GM12878 (cell line): Measurements from ENCODE around the gene GNLY. TPM values are rescaled to one million over a fixed set of nuclear protein-coding genes. Genes with fewer than 3 reads are reported as not detected.
A peak's percentile ranks its signal among the peaks of the same experiment; 100 is the strongest.

Experiments used
- ATF7 ChIP-seq: fragments of 450-650 bp; IDR thresholded peaks from 2 replicates; pipeline ENCODE4 v1.6.1; 2016; ENCODE audit warnings: low read depth, mild to moderate bottlenecking
- CBX5 ChIP-seq: sonication (generic); IDR thresholded peaks from 2 replicates; pipeline ENCODE4 v1.6.1; 2016; ENCODE audit warnings: low read depth, moderate library complexity, mild to moderate bottlenecking, inconsistent platforms
- CREM ChIP-seq: IDR thresholded peaks from 2 replicates; pipeline ENCODE4 v1.6.1; 2014; ENCODE audit warnings: antibody characterized with exemption, low read depth
- ESRRA ChIP-seq: IDR thresholded peaks from 2 replicates; pipeline ENCODE4 v1.6.1; 2012; ENCODE audit warnings: mild to moderate bottlenecking, low read length, improper control_type of control experiment
- ETV6 ChIP-seq, 2 experiments: fragments of 450-650 bp in 1 of 2; IDR thresholded peaks in 1 of 2; conservative IDR thresholded peaks in 1 of 2; 2 replicates each; pipeline ENCODE4 v1.6.1; 2014; ENCODE audit warnings: antibody characterized with exemption in 1 of 2, borderline replicate concordance in 1 of 2, low read depth in 1 of 2, mild to moderate bottlenecking in 1 of 2, moderate library complexity in 1 of 2
- FOS ChIP-seq: IDR thresholded peaks from 3 replicates; pipeline ENCODE4 v1.6.1; 2011; ENCODE audit warnings: borderline replicate concordance; ENCODE audit not compliant: insufficient read length; ENCODE audit errors: extremely low read depth
- HDAC6 ChIP-seq: fragments of 200-600 bp; sonication (generic); IDR thresholded peaks from one replicate; pipeline ENCODE4 v1.8.0; 2017; ENCODE audit warnings: antibody characterized with exemption; ENCODE audit not compliant: unreplicated experiment
- IRF4 ChIP-seq: IDR thresholded peaks from 2 replicates; pipeline ENCODE4 v1.6.1; 2011; ENCODE audit warnings: low read depth, low read length
- MEF2A ChIP-seq: IDR thresholded peaks from 2 replicates; pipeline ENCODE4 v1.6.1; 2011; ENCODE audit warnings: low read depth, mild to moderate bottlenecking, low read length, moderate library complexity; ENCODE audit not compliant: insufficient read depth
- MEF2B ChIP-seq: fragments of 450-650 bp; IDR thresholded peaks from 2 replicates; pipeline ENCODE4 v1.6.1; 2018; ENCODE audit warnings: mild to moderate bottlenecking, moderate library complexity; ENCODE audit not compliant: partially characterized antibody, poor library complexity, severe bottlenecking
- MYB ChIP-seq: fragments of 150-350 bp; IDR thresholded peaks from 2 replicates; pipeline ENCODE4 v1.6.1; 2014; ENCODE audit warnings: mild to moderate bottlenecking, low read depth, low read length, borderline replicate concordance
- NFXL1 ChIP-seq: fragments of 450-650 bp; IDR thresholded peaks from 2 replicates; pipeline ENCODE4 v1.6.1; 2017; ENCODE audit warnings: antibody characterized with exemption, mild to moderate bottlenecking, borderline replicate concordance
- POLR2AphosphoS2 ChIP-seq: IDR thresholded peaks from 2 replicates; pipeline ENCODE4 v1.6.1; 2011; ENCODE audit warnings: low read depth, mild to moderate bottlenecking, low read length, improper control_type of control experiment, moderate library complexity
- POU2F2 ChIP-seq: IDR thresholded peaks from 3 replicates; pipeline ENCODE4 v1.6.1; 2011; ENCODE audit warnings: low read depth, mild to moderate bottlenecking, low read length, borderline replicate concordance
- SPI1 ChIP-seq: IDR thresholded peaks from 2 replicates; pipeline ENCODE4 v1.6.1; 2011; ENCODE audit warnings: low read depth, mild to moderate bottlenecking, low read length, moderate library complexity, borderline replicate concordance; ENCODE audit not compliant: insufficient read depth
- polyA plus RNA-seq, 11 experiments: library from polyadenylated mRNA; depleted of rRNA in 4 of 11; unstranded in 6 of 11; stranded (reverse) in 5 of 11; fragments of >200 nt; fragmentation: Nextera tagmentation in 4 of 11; fragmentation: Illumina TruSeq in 1 of 11; extraction: Ambion mirVana in 4 of 11; extraction: Trizol in 1 of 11; gene quantifications; 1 replicate in 1 of 11; 2 replicates in 10 of 11; pipeline versions ENCODE4 v1.2.1 to v1.2.3, GENCODE V29; 2011 to 2016; ENCODE audit warnings: inconsistent platforms in 2 of 11, missing spikeins in 2 of 11, low read depth in 1 of 11
- total RNA-seq, 4 experiments: library from RNA; depleted of rRNA in 3 of 4; stranded (reverse); fragments of >200 nt in 3 of 4; fragmentation: Illumina TruSeq in 1 of 4; extraction: Trizol in 1 of 4; gene quantifications; 2 replicates each; pipeline versions ENCODE4 v1.2.1 to v1.2.3, GENCODE V29; 2013 to 2021
- TF ChIP-seq, protein P1 (sequence below): fragments of 450-650 bp; IDR thresholded peaks from 2 replicates; pipeline ENCODE4 v1.6.1; 2018; ENCODE audit warnings: borderline replicate concordance, mild to moderate bottlenecking; ENCODE audit not compliant: partially characterized antibody
- TF ChIP-seq, protein P2 (sequence below): fragments of 450-650 bp; formaldehyde crosslinking; IDR thresholded peaks from 2 replicates; pipeline ENCODE4 v1.5.0; 2022; ENCODE audit warnings: mild to moderate bottlenecking, missing genetic modification characterization
- TF ChIP-seq, protein P3 (sequence below): IDR thresholded peaks from 2 replicates; pipeline ENCODE4 v1.6.1; 2011; ENCODE audit warnings: borderline replicate concordance, low read depth, mild to moderate bottlenecking, moderate library complexity, mixed read lengths, low read length; ENCODE audit not compliant: insufficient read depth; ENCODE audit errors: extremely low read length

GNLY gene
- total and polyA plus RNA-seq, 10 of the 15 experiments (the other 5 are each of a cell fraction or from before 2014, with no cell fraction given): 0.18 to 0.42 TPM; not detected in 8

GRCh38 chr2:85748039-85748734, 54.0 kb downstream of the GNLY start (continued):
- peak; percentile 87 for TF ChIP-seq IRF4
- TF ChIP-seq MYB: 0 out of 2 replicates have a peak, but pooled peaks have one; percentile 16
- TF ChIP-seq, protein P1, sequence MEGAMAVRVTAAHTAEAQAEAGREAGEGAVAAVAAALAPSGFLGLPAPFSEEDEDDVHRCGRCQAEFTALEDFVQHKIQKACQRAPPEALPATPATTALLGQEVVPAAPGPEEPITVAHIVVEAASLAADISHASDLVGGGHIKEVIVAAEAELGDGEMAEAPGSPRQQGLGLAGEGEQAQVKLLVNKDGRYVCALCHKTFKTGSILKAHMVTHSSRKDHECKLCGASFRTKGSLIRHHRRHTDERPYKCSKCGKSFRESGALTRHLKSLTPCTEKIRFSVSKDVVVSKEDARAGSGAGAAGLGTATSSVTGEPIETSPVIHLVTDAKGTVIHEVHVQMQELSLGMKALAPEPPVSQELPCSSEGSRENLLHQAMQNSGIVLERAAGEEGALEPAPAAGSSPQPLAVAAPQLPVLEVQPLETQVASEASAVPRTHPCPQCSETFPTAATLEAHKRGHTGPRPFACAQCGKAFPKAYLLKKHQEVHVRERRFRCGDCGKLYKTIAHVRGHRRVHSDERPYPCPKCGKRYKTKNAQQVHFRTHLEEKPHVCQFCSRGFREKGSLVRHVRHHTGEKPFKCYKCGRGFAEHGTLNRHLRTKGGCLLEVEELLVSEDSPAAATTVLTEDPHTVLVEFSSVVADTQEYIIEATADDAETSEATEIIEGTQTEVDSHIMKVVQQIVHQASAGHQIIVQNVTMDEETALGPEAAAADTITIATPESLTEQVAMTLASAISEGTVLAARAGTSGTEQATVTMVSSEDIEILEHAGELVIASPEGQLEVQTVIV: no peak
- TF ChIP-seq HDAC6: no peak
- no peak for TF ChIP-seq ETV6 (conservative IDR thresholded peaks at IDR 0.05 in 1 of 2, IDR thresholded peaks at IDR 0.05 in 1 of 2; ENCODE audit: borderline replicate concordance in 1 of 2, low read depth in 1 of 2)
- TF ChIP-seq POU2F2: 0 out of 3 replicates have a peak, but pooled peaks have one; percentile 40
- no peak for TF ChIP-seq FOS
- TF ChIP-seq POLR2AphosphoS2: no peak
- no peak for TF ChIP-seq ESRRA
- no peak for TF ChIP-seq NFXL1
- peak; percentile 96 for TF ChIP-seq SPI1
- TF ChIP-seq MEF2A: 0 out of 2 replicates have a peak, but pooled peaks have one; percentile 46
- TF ChIP-seq MEF2B: peak; percentile 61
- TF ChIP-seq CBX5: peak; percentile 97
- TF ChIP-seq, protein P2, sequence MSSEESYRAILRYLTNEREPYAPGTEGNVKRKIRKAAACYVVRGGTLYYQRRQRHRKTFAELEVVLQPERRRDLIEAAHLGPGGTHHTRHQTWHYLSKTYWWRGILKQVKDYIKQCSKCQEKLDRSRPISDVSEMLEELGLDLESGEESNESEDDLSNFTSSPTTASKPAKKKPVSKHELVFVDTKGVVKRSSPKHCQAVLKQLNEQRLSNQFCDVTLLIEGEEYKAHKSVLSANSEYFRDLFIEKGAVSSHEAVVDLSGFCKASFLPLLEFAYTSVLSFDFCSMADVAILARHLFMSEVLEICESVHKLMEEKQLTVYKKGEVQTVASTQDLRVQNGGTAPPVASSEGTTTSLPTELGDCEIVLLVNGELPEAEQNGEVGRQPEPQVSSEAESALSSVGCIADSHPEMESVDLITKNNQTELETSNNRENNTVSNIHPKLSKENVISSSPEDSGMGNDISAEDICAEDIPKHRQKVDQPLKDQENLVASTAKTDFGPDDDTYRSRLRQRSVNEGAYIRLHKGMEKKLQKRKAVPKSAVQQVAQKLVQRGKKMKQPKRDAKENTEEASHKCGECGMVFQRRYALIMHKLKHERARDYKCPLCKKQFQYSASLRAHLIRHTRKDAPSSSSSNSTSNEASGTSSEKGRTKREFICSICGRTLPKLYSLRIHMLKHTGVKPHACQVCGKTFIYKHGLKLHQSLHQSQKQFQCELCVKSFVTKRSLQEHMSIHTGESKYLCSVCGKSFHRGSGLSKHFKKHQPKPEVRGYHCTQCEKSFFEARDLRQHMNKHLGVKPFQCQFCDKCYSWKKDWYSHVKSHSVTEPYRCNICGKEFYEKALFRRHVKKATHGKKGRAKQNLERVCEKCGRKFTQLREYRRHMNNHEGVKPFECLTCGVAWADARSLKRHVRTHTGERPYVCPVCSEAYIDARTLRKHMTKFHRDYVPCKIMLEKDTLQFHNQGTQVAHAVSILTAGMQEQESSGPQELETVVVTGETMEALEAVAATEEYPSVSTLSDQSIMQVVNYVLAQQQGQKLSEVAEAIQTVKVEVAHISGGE: no peak
- TF ChIP-seq, protein P3, sequence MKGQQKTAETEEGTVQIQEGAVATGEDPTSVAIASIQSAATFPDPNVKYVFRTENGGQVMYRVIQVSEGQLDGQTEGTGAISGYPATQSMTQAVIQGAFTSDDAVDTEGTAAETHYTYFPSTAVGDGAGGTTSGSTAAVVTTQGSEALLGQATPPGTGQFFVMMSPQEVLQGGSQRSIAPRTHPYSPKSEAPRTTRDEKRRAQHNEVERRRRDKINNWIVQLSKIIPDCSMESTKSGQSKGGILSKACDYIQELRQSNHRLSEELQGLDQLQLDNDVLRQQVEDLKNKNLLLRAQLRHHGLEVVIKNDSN: no peak
- TF ChIP-seq CREM: peak; percentile 18; the same call in 1 of the 2 replicates
- TF ChIP-seq ATF7: peak; percentile 67
